ENCODE measurements around the gene KCNK13.

Gene KCNK13

DNA sequence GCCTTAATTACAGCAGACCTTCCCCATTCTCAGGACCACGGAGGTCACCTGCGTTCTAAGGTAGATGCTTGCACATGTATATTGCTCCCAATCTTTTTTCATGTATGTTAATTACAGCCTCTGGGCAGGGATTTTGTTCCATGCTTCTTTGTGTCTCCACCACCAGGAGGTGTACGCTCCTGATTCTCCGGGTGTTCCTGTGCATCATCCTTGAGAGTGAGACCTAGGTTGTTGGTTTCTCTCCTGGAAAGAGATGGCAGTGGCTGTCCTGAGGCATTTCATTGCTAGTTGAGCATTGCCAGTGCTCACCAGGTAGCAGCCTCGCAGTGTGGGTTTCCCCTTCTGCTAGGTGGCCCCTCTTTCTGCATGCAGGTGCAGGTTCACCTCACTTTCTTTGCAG is 52.8 kb downstream of the KCNK13 start:
- no peaks in the 10 kb centered on the region for H3K4me1 ChIP-seq (ENCODE audit: control insufficient read depth in 1 of 2, insufficient read depth in 1 of 2, low read depth in 1 of 2, low read length in 1 of 2)
- H3K27me3 ChIP-seq = peaks cover 45% of the 10 kb centered on the region
- no peak overlapping the region for H3K27ac ChIP-seq
- H3K36me3 ChIP-seq = no peaks in the 10 kb centered on the region
- TF ChIP-seq, protein P1, sequence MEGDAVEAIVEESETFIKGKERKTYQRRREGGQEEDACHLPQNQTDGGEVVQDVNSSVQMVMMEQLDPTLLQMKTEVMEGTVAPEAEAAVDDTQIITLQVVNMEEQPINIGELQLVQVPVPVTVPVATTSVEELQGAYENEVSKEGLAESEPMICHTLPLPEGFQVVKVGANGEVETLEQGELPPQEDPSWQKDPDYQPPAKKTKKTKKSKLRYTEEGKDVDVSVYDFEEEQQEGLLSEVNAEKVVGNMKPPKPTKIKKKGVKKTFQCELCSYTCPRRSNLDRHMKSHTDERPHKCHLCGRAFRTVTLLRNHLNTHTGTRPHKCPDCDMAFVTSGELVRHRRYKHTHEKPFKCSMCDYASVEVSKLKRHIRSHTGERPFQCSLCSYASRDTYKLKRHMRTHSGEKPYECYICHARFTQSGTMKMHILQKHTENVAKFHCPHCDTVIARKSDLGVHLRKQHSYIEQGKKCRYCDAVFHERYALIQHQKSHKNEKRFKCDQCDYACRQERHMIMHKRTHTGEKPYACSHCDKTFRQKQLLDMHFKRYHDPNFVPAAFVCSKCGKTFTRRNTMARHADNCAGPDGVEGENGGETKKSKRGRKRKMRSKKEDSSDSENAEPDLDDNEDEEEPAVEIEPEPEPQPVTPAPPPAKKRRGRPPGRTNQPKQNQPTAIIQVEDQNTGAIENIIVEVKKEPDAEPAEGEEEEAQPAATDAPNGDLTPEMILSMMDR (IDR thresholded peaks at IDR 0.05) = no peak
- no peak overlapping the region for H3K4me3 ChIP-seq (ENCODE audit: low read depth in 1 of 2, low read length in 1 of 2)
- H3K9me3 ChIP-seq = no peaks in the 10 kb centered on the region

DNA sequence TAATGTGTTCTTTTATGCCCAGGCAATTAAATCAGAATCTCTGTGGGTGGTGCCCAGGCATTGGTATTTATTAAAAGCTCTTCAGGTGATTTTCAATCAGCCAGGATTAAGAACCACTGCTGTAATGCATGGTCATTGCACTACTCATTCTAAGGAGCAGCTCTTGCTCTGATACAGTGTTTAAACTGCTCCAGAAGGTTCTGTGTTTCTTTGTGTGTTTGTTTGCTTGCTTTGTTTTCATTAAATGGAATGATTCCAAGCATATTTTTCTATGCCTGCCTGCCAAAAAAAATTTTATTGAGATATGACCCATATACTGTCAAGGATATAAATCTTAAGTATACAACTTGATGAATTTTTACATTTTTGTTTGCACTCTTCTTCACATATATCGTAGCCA is 54.0 kb downstream of the KCNK13 start:
- H3K4me3 ChIP-seq (ENCODE audit: low read depth in 1 of 2, low read length in 1 of 2) = no peak overlapping the region
- peaks cover 40% of the 10 kb centered on the region for H3K27me3 ChIP-seq

DNA sequence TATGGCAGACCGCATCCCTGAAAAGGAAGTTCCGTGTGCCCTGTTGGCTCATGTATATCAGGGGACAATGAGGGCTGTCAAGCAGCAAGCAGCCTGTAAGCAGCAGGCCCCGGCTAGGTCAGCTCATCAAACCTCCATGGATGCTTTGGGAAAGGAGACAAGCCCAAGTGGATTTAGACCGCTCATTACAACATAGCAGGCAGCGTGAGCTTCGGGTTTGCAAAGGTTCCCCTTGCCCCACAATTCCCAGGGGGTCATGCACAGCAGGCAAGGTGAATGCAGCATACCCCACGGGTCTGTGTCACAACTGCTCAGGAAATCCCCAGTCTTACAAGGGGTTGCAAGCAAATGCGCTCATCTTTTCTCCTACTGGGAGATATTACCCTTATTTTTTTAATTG is 54.6 kb downstream of the KCNK13 start:
- H3K27ac ChIP-seq = no peak overlapping the region
- no peaks in the 10 kb centered on the region for H3K4me1 ChIP-seq (ENCODE audit: control insufficient read depth in 1 of 2, insufficient read depth in 1 of 2, low read depth in 1 of 2, low read length in 1 of 2)

More for the DNA sequence above, 54.0 kb downstream of the KCNK13 start:
- no peaks in the 10 kb centered on the region for H3K36me3 ChIP-seq
- TF ChIP-seq, protein P1 (IDR thresholded peaks at IDR 0.05) = no peak
- H3K9me3 ChIP-seq = no peaks in the 10 kb centered on the region
- H3K4me1 ChIP-seq (ENCODE audit: control insufficient read depth in 1 of 2, insufficient read depth in 1 of 2, low read depth in 1 of 2, low read length in 1 of 2) = no peaks in the 10 kb centered on the region
- no peak overlapping the region for H3K27ac ChIP-seq

DNA sequence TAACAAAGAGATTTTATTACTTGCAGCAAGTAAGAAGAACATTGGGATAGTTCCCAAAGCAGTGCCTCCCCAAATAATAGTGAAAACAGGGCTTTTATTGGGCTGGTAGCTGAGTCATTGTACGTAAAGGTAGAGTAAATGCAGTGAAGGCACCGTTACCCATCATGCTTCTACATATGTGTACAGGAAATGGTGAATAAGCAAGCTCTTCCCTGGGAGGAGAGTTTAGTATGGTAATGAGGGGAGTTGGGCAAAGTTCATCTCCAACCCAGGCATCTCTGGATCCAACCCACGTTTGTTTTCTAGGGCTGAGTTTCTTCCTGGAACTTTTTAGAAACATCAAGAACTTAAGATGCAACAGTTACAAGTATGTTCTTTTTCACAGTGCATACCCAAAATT is 56.2 kb downstream of the KCNK13 start:
- TF ChIP-seq, protein P1 (IDR thresholded peaks at IDR 0.05) = no peak
- Histone ChIP-seq H3K4me1 (ENCODE audit: control insufficient read depth in 1 of 2, insufficient read depth in 1 of 2, low read depth in 1 of 2, low read length in 1 of 2) (no peaks in the 10 kb centered on the region), H3K9me3 (no peaks in the 10 kb centered on the region), H3K27me3 (peaks cover 28% of the 10 kb centered on the region), H3K4me3 (ENCODE audit: low read depth in 1 of 2, low read length in 1 of 2) (no peak overlapping the region), H3K36me3 (no peaks in the 10 kb centered on the region), H3K27ac (no peak overlapping the region)

More for the DNA sequence above, 54.6 kb downstream of the KCNK13 start:
- Histone ChIP-seq H3K9me3 (no peaks in the 10 kb centered on the region), H3K27me3 (peaks cover 37% of the 10 kb centered on the region), H3K4me3 (ENCODE audit: low read depth in 1 of 2, low read length in 1 of 2) (no peak overlapping the region), H3K36me3 (no peaks in the 10 kb centered on the region)
- TF ChIP-seq, protein P1 (IDR thresholded peaks at IDR 0.05) = no peak

DNA sequence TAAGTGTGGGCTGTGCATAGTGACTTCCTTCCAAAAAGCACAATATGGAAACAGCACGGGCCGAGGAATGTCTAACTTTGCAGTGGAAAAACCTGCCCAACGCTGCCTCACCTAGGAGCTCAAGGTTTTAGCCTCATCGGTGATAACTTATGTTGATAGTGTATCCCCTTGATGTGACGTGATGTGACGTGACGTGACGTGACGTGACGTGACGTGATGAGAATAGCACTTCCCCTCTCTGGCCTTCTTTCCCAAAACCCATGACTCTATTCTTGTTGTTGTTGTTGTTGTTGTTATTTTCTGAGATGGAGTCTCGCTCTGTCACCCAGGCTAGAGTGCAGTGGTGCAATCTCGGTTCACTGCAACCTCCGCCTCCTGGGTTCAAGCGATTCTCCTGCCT is 64.5 kb downstream of the KCNK13 start:
- Histone ChIP-seq H3K27me3 (no peaks in the 10 kb centered on the region), H3K9me3 (no peaks in the 10 kb centered on the region), H3K27ac (no peak overlapping the region), H3K36me3 (no peaks in the 10 kb centered on the region), H3K4me1 (ENCODE audit: control insufficient read depth in 1 of 2, insufficient read depth in 1 of 2, low read depth in 1 of 2, low read length in 1 of 2) (no peaks in the 10 kb centered on the region), H3K4me3 (ENCODE audit: low read depth in 1 of 2, low read length in 1 of 2) (no peak overlapping the region)
- TF ChIP-seq, protein P1 (IDR thresholded peaks at IDR 0.05) = no peak
